Kidney epithelial cell (primary cell): Measurements from ENCODE around the gene MRNIP. TPM values are rescaled to one million over a fixed set of nuclear protein-coding genes. Genes with fewer than 3 reads are reported as not detected.
A peak's percentile ranks its signal among the peaks of the same experiment; 100 is the strongest.

ENCODE experiments used
- DNase-seq: peaks from one replicate; pipeline ENCODE4 v3.0.0-alpha.2; 2010; ENCODE audit warnings: low read depth
- H3K27me3 ChIP-seq: 2 replicates; pipeline ENCODE4 v1.6.0; 2011; ENCODE audit warnings: low read length; ENCODE audit not compliant: control insufficient read depth, insufficient read depth
- H3K36me3 ChIP-seq: 2 replicates; pipeline ENCODE4 v1.5.1; 2011; ENCODE audit warnings: low read length; ENCODE audit not compliant: control insufficient read depth, insufficient read depth
- H3K4me3 ChIP-seq: 2 replicates; pipeline ENCODE4 v1.5.1; 2011; ENCODE audit warnings: low read depth, mild to moderate bottlenecking, control low read depth, low read length
- total RNA-seq: library from RNA; depleted of rRNA; stranded (reverse); fragments of >200 nt; gene quantifications from 2 replicates; pipeline ENCODE4 v1.2.3, GENCODE V29; 2015
- TF ChIP-seq, protein P1 (sequence below): IDR thresholded peaks from 2 replicates; pipeline ENCODE4 v1.5.1; 2011; ENCODE audit warnings: mild to moderate bottlenecking, moderate library complexity, low read length, control low read depth, inconsistent platforms; ENCODE audit not compliant: insufficient read depth, poor library complexity, severe bottlenecking

Gene MRNIP
- total RNA-seq, 1 donor from 2014 or later = 25.7 TPM

DNA sequence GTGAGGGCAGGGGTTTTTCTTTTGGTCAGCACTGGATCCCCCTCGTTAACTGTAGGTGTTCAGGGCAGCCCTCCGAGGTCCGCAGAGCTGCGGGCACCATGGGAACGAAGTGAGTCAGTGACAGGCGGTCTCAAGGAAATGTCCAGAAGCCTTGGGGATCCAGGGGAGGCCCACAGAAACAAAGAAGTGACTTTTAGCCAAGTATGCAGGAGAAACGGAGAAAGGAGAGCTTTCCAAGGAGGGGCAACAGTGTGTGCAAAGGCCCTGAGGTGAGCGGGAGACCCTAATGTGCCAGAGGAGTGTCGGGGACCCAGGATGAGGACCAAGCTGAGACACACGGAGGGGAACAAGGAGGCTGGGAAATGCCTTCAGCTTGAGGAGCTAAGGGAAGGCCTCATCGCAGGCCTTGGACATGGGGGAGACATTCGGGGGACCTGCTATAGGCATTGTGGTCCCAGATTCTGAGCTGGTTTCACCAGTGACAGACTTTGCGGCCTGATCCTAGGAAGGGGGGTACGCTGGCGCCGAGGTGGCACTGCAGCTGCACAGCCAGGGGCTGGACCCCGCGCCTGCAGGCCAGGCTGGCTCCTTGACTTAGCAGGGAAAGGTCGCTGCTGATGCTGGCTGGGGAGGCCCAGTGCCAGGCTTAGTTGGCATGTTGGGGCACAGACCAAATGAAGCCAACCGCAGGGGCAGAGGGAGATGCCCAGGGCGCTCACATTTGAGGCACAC is 61.6 kb downstream of the MRNIP start:
- Histone ChIP-seq H3K4me3 (no peak overlapping the region), H3K36me3 (peaks cover 2% of the 10 kb centered on the region), H3K27me3 (no peaks in the 10 kb centered on the region)
- TF ChIP-seq, protein P1, sequence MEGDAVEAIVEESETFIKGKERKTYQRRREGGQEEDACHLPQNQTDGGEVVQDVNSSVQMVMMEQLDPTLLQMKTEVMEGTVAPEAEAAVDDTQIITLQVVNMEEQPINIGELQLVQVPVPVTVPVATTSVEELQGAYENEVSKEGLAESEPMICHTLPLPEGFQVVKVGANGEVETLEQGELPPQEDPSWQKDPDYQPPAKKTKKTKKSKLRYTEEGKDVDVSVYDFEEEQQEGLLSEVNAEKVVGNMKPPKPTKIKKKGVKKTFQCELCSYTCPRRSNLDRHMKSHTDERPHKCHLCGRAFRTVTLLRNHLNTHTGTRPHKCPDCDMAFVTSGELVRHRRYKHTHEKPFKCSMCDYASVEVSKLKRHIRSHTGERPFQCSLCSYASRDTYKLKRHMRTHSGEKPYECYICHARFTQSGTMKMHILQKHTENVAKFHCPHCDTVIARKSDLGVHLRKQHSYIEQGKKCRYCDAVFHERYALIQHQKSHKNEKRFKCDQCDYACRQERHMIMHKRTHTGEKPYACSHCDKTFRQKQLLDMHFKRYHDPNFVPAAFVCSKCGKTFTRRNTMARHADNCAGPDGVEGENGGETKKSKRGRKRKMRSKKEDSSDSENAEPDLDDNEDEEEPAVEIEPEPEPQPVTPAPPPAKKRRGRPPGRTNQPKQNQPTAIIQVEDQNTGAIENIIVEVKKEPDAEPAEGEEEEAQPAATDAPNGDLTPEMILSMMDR = no peak
- no peak for DNase-seq

GRCh38 chr5:179795863-179796833 is 62.5 kb downstream of the MRNIP start:
- Histone ChIP-seq H3K36me3 (peaks cover 2% of the 10 kb centered on the region), H3K27me3 (no peaks in the 10 kb centered on the region), H3K4me3 (peak overlapping the region; percentile 64)
- no peak for DNase-seq
- TF ChIP-seq, protein P1 = peak; percentile 9

DNA sequence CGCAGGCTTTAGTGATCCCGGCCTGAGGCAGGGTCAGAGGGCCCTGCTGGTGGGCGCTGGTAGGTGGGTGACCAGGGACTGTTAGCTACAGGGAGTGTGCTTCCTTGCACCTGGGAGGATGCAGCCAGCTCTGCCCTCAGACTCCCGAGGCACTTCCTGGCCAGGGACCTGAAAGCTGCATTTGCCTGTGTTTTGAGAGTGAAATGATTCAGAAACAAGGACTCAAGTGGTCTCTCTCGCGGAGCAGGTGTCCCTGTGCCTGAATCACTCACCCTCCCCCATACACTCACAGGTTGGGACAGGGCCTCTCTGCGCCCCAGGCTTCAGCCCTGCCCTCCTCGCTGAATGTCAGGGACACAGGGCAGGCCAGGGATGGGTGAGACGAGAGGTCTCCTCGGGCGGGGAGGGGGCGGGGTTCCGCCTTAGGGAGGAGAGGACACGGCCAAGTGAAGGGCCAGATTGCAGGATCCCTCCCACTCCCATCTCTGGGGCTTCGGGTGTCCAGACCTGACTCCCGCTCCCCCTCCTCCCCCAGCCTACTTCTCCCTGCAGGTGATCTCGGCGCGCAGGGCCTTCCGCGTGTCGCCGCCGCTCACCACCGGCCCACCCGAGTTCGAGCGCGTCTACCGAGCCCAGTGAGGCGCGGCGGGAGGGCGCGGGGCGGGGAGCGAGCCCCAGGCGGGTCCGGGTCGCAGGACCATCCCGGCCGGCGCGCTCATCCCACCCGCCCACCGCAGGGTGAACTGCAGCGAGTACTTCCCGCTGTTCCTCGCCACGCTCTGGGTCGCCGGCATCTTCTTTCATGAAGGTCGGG is 63.4 kb downstream of the MRNIP start:
- H3K36me3 ChIP-seq = peaks cover 2% of the 10 kb centered on the region
- peak overlapping the region; percentile 64 for H3K4me3 ChIP-seq
- TF ChIP-seq, protein P1 = no peak
- no peak for DNase-seq
- no peaks in the 10 kb centered on the region for H3K27me3 ChIP-seq

GRCh38 chr5:179794575-179794974 is 64.0 kb downstream of the MRNIP start:
- TF ChIP-seq, protein P1 = no peak
- Histone ChIP-seq H3K4me3 (no peak overlapping the region), H3K27me3 (no peaks in the 10 kb centered on the region), H3K36me3 (peaks cover under 1% of the 10 kb centered on the region)
- no peak for DNase-seq

DNA sequence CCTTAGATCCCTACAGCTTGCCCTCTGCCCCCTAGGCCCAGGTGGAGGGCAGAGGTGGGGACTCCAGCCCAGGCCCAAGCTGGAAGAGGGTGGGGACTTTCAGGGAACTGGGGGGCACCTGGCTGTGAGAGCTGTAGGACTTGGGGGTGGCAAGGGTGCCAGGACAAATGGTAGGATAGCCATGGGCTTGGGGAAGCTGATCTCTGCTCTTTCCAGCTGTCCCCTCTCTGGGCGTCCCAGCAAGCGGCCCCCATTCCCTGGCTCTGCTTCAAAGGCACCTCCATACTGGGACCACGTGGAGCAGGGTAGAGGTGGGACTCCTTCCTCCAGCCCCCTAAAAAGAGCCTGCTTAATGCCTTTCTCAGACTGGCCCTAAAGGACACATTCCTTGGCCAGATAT is 64.4 kb downstream of the MRNIP start:
- Histone ChIP-seq H3K36me3 (no peaks in the 10 kb centered on the region), H3K4me3 (no peak overlapping the region), H3K27me3 (no peaks in the 10 kb centered on the region)
- TF ChIP-seq, protein P1 = no peak
- no peak for DNase-seq
